Fibroblast of skin of scalp (primary cell): ENCODE results near the gene NOP58.
"Not testable (repeated sequence)": the region's sequence is repeated elsewhere in the genome, so short reads cannot be mapped to it uniquely, and the experiment has no call there.

Experiments used
- DNase-seq: peaks from one replicate; pipeline ENCODE4 v3.0.0-alpha.2; 2013

NOP58 gene

GRCh38 chr2:202306034-202306433 lies 40.5 kb downstream of the NOP58 start:
- DNase-seq = no peak

DNA sequence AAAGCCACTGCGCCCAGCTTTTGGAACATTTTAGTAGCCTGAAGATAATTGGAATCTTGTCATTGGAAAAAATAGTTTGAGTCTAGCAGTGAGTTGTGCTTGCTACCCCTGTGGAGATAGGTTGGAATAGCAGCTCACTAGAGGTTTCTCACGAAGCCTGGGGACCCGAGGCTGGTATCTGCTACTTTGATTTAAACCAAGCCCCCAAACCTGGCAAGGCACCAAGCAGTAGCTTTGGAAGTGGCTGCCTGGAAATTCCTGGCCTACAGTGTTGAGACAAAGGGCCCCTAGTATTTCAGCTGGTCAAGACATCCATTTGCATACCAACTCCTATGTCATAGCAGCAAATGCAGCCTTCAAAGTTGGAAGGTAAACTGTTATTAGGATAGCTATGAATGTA lies 42.1 kb downstream of the NOP58 start:
- no peak for DNase-seq

DNA sequence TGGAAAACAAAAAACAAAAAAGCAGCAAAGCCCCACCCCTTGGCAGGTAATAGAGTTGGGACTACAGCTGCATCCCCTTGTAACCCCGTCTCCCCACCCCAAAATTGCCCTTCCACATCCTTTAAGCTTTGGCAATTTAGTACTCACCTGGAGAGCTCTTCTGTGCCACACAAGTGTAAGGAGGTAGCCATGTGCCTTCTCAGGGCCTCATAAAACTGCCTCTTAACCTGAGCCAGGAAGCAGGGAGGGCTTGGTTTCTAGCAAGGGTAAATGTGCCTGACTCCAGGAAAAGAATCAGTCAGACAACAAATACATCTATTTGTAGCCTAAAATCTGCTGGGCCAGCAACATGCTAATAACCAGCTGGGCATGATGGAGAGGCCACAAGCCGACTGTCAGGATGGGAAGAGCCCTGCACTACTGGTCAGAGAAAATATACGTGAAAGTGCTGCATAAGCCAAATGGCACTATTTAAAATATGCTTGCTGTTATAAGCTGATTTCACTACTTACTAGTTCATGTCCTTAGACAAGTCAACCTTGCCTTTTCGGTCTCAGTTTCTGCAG lies 46.3 kb downstream of the NOP58 start:
- DNase-seq = no peak

DNA sequence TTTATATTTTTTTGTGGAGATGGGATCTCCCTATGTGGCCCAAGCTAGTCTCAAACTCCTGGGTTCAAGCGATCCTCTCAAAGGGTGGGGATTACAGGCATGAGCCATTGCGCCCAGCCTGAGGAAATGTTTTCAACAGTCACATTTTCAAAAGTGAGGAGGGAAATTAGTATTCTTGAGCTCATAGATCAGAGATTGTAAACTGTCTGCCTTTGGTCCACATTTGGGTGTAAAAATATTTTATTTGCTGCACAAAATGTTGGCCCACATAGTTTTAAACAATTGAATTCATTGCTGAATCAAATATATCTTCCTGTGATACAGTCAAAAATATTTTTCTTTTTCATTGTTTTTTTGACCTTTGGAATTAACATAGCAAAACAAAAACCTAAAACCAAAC lies 48.6 kb downstream of the NOP58 start:
- no peak for DNase-seq

DNA sequence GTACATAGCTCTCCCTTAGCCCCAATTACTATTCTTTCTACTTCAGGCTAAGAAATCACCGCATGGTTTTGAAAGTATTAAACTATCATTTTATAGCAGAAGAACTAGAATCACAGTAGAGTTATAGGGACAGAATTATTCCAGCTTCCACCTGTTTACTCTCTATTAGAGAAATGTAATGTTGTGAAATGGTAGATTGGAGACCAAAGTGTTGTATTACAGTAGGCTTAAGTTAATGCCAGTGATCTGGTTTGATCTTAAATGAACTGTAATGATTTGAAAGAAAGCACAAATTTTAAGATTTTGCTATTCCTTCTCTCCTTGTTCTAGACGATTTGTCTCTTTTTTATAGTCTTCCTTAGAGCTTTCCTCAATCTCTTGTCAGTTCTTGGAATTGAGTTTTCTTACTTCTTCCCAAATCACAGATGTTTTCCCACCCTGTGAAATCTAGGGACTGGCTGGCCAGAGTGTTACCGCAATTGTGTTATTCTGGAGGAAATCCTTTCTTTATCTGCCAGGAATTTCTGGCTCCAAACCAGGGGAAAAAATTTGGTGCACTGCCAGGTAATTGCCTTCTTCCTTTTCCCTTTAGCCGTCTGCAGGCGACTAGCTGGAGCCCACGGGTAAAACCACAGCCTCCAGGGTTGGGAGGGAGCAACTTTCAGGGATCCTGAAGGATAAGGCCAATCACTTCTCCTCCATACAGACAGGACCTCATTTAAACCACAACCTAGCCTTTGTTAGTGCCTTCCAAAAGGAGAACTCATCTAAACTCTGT lies 51.7 kb downstream of the NOP58 start:
- peak; percentile 89 for DNase-seq

GRCh38 chr2:202320362-202320761 lies 54.8 kb downstream of the NOP58 start:
- DNase-seq = not testable (repeated sequence)

GRCh38 chr2:202322435-202322834 lies 56.9 kb downstream of the NOP58 start:
- no peak for DNase-seq

GRCh38 chr2:202327858-202328257 lies 62.3 kb downstream of the NOP58 start:
- no peak for DNase-seq

DNA sequence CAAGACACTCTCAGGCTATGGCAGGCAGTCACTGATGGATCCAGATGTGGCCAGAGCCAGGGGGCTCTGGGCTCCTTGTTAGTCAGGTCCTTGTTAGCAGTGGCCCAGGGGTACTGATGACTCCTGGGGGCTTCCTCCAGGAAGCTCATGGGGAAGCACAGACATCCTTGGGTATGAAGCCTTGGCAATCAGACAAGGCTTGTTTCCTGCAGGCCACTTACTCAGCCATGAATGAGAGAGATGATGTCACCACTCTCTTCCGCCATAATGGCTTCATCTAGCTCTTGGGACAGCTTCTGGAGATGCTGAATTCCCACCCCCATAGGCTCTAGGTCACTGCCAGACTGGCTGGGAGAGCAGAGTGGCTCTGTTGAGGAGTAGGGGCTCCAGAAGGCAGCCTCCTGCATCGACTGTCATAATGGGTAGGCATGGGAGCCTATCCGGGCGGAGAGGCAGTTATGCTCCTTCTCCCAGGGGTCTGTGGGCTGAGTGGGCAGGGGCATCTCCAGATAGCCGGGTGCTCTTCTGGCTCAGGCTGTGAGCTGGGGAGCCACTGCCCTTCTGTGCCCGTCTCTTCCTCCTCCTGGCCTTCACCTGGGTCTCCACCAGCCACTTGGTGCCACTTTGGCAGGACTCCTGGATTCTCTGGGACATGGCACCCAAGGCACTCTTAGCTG lies 70.4 kb downstream of the NOP58 start:
- DNase-seq = peak; percentile 18

- DNase-seq = peak; percentile 17
These were observed 71.6 kb downstream of the NOP58 start for GRCh38 chr2:202337151-202337550.

- DNase-seq = no peak
These were observed 72.3 kb downstream of the NOP58 start for GRCh38 chr2:202337706-202338346.

DNA sequence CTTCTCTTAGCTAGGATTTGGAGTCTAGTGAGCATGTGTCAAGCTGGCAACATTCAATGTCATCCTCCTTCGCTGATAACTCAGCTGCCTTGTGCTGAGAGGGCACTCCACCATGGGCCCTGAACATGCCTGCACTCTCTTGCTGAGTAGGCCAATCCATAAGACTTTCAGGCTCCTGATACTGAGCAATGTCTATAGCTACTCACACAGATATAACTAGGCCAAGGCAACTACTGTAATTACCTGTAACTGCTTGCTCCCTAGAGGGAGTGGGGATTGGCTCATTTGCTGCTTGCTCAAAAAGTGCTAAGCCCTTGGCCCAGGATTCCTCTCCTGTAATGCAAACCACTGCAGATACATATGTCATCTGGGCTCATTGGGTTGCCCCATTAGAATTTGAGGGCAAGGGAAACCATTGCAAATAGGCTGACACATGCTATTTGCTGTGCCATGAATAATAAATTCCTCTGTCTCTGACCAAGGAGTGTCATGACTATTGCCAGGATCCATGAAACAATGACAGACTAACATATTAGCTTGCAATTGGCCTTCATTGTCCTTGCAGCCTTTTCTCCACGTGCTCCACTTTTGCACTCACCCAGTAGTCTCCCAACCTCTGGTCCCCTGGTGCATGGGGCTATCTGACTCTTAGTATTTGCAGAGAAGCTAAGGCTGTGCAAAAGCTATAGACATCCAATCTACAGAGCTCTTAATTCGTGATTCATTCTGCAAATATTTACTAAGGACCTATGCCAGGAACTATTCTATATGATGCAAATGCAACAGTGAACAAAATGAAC lies 73.7 kb downstream of the NOP58 start:
- peak; percentile 88 for DNase-seq

GRCh38 chr2:202344178-202344577 lies 78.6 kb downstream of the NOP58 start:
- no peak for DNase-seq

GRCh38 chr2:202346180-202346579 lies 80.6 kb downstream of the NOP58 start:
- no peak for DNase-seq
